B cell (primary cell): ENCODE results near the gene ABLIM1. TPM values are rescaled to one million over a fixed set of nuclear protein-coding genes. Genes with fewer than 3 reads are reported as not detected.

Source experiments
- ATAC-seq: fragments of 200-7000 bp; cut with Tn5 transposase; one replicate; pipeline ENCODE4 v1.10.0; 2021; ENCODE audit warnings: low read depth, mild to moderate bottlenecking, moderate number of reproducible peaks, moderate library complexity
- CTCF ChIA-PET: fragments of 350-600 bp; sonication (Branson Sonifier 250); formaldehyde crosslinking; loops from one replicate; lab custom pipeline; 2021; ENCODE audit warnings: antibody characterized with exemption, inconsistent platforms; lab: Charles Lee
- POLR2A ChIA-PET: fragments of 350-600 bp; sonication (Branson Sonifier 250); formaldehyde crosslinking; loops from one replicate; lab custom pipeline; 2021; ENCODE audit warnings: antibody characterized with exemption; lab: Charles Lee
- DNase-seq: peaks from one replicate; pipeline ENCODE4 v3.0.0; 2013
- H2AFZ ChIP-seq: 2 replicates; pipeline ENCODE4 v1.6.1; 2012; ENCODE audit warnings: mild to moderate bottlenecking, low read depth, low read length; ENCODE audit not compliant: insufficient read depth, poor library complexity, severe bottlenecking
- H3K27ac ChIP-seq, 2 donors: 1 replicate in 1 of 2; 2 replicates in 1 of 2; pipeline ENCODE4 v1.5.1; 2012 to 2013; ENCODE audit warnings: low read length in 2 of 2, mild to moderate bottlenecking in 2 of 2, moderate library complexity in 1 of 2
- H3K27me3 ChIP-seq, 4 experiments: fragments of 200-600 bp in 1 of 4; sonication (generic) in 1 of 4; replicated peaks in 1 of 4; 1 replicate in 2 of 4; 2 replicates in 2 of 4; pipeline versions ENCODE4 v1.6.1 to v1.7.0; 2013 to 2016; ENCODE audit warnings: low read length in 3 of 4, mild to moderate bottlenecking in 2 of 4, mixed read lengths in 1 of 4, moderate library complexity in 1 of 4; ENCODE audit not compliant: insufficient read depth in 4 of 4, control insufficient read depth in 3 of 4; ENCODE audit errors: control extremely low read depth in 1 of 4
- H3K36me3 ChIP-seq, 2 experiments: replicated peaks in 1 of 2; 1 replicate in 1 of 2; 2 replicates in 1 of 2; pipeline versions ENCODE4 v1.6.1 to v1.7.1; 2013; ENCODE audit warnings: low read length in 1 of 2; ENCODE audit not compliant: insufficient read depth in 2 of 2, control insufficient read depth in 1 of 2; ENCODE audit errors: control extremely low read depth in 1 of 2, extremely low read depth in 1 of 2
- H3K4me1 ChIP-seq, 2 donors: fragments of 200-600 bp in 1 of 2; sonication (generic) in 1 of 2; 1 replicate in 1 of 2; 2 replicates in 1 of 2; pipeline versions ENCODE4 v1.5.1 to v1.6.1; 2013 to 2017; ENCODE audit warnings: low read length in 2 of 2; ENCODE audit not compliant: control insufficient read depth in 2 of 2, insufficient read depth in 2 of 2
- H3K4me2 ChIP-seq: replicated peaks from 2 replicates; pipeline ENCODE3; 2012; ENCODE audit warnings: mild to moderate bottlenecking, low read depth, low read length; ENCODE audit not compliant: poor library complexity, severe bottlenecking
- H3K4me3 ChIP-seq, 5 experiments: fragments of 200-600 bp in 1 of 5; sonication (generic) in 1 of 5; 1 replicate in 3 of 5; 2 replicates in 2 of 5; pipeline versions ENCODE4 v1.5.1 to v1.7.0; 2011 to 2016; ENCODE audit warnings: low read length in 4 of 5, mild to moderate bottlenecking in 4 of 5, low read depth in 2 of 5, control low read depth in 1 of 5, moderate library complexity in 1 of 5; ENCODE audit not compliant: insufficient read depth in 1 of 5; ENCODE audit errors: control extremely low read depth in 1 of 5, extremely low read depth in 1 of 5
- H3K79me2 ChIP-seq: fragments of 200-600 bp; sonication (generic); one replicate; pipeline ENCODE4 v1.6.0; 2016; ENCODE audit warnings: low read length; ENCODE audit not compliant: control insufficient read depth, insufficient read depth
- H3K9ac ChIP-seq: fragments of 200-600 bp; sonication (generic); 2 replicates; pipeline ENCODE4 v1.6.1; 2017; ENCODE audit warnings: mild to moderate bottlenecking, low read length, moderate library complexity
- H3K9me3 ChIP-seq, 3 donors: one replicate each; pipeline versions ENCODE4 v1.6.1 to v1.7.1; 2013; ENCODE audit warnings: low read length in 2 of 3; ENCODE audit not compliant: control insufficient read depth in 2 of 3, insufficient read depth in 1 of 3; ENCODE audit errors: control extremely low read depth in 1 of 3
- H4K20me1 ChIP-seq: 2 replicates; pipeline ENCODE4 v1.6.0; 2012; ENCODE audit warnings: mild to moderate bottlenecking, low read length; ENCODE audit not compliant: insufficient read depth, control insufficient read depth, poor library complexity, severe bottlenecking
- H3K27ac Mint-ChIP-seq: one replicate; pipeline ENCODE4 v1.8.0; 2021; ENCODE audit warnings: mixed read lengths
- H3K27me3 Mint-ChIP-seq: one replicate; pipeline ENCODE4 v1.8.0; 2021; ENCODE audit warnings: mixed read lengths
- H3K4me1 Mint-ChIP-seq: one replicate; pipeline ENCODE4 v1.8.0; 2021; ENCODE audit warnings: mixed read lengths
- H3K4me3 Mint-ChIP-seq: one replicate; pipeline ENCODE4 v1.8.0; 2021; ENCODE audit warnings: mixed read lengths
- H3K9me3 Mint-ChIP-seq: one replicate; pipeline ENCODE4 v1.8.0; 2022; ENCODE audit warnings: mixed read lengths; ENCODE audit not compliant: insufficient read depth
- CTCF ChIP-seq: fragments of 200-600 bp; IDR thresholded peaks from one replicate; pipeline ENCODE4 v1.8.0; 2022; ENCODE audit warnings: antibody characterized with exemption, mild to moderate bottlenecking
- EZH2 ChIP-seq: IDR thresholded peaks from 2 replicates; pipeline ENCODE4 v1.6.1; 2012; ENCODE audit warnings: borderline replicate concordance, low read depth, mild to moderate bottlenecking, moderate library complexity, low read length; ENCODE audit not compliant: insufficient read depth, poor library complexity, severe bottlenecking
- WGBS: methylation state at CpG from one replicate; pipeline ENCODE4 v1.1.5; 2013; ENCODE audit warnings: missing lambda C conversion rate; ENCODE audit not compliant: insufficient coverage; 5-methylcytosine and 5-hydroxymethylcytosine counted together
- intact Hi-C: fragments of 100-400 bp; cut with micrococcal nuclease; formaldehyde crosslinking; loops from one replicate; pipeline ENCODE4 v1.10.0; 2022
- polyA plus RNA-seq: library from polyadenylated mRNA; depleted of rRNA; stranded (reverse); fragments of >200 nt; gene quantifications from 2 replicates; pipeline ENCODE4 v1.2.3, GENCODE V29; 2012
- total RNA-seq, 2 donors: library from RNA; stranded (reverse); fragments of 120-200 nt in 1 of 2; gene quantifications; 1 replicate in 1 of 2; 2 replicates in 1 of 2; pipeline versions ENCODE4 v1.2.3 to v1.2.4, GENCODE V29; 2013 to 2022

ABLIM1 gene
- total and polyA plus RNA-seq, 2 donors (not counting 1 experiment from before 2014, with no cell fraction given) = 55.6 to 148 TPM

DNA sequence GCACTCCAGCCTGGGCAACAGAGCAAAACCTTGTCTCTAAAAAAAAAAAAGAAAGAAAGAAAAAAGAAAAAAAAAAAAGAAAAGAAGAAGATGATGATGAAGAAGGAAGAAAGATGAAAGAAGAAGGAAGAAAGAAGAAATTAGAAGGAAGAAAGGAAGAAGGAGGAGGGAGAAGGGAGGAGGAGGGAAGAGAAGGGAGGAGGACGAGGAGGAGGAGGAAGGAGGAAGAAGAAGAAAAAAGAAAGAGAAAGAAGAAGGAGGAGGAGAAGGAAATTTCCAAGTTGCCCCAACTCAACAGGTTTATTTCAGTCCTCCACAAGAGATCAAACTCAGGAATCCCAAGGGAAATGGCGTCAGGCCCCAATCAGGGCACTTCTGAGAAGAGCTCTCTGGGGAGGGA, 115.7 kb downstream of the ABLIM1 start:
- no peak overlapping the region for H3K4me2 ChIP-seq
- H3K4me1 Mint-ChIP-seq = peaks cover 72% of the 10 kb centered on the region
- H3K27me3 Mint-ChIP-seq = no peaks in the 10 kb centered on the region
- no peak overlapping the region for H3K4me3 Mint-ChIP-seq
- peaks cover 11% of the 10 kb centered on the region for H3K79me2 ChIP-seq
- no peak overlapping the region for H2AFZ ChIP-seq
- intact Hi-C loops = no loop called here
- no peaks in the 10 kb centered on the region for H4K20me1 ChIP-seq
- no peaks in the 10 kb centered on the region for H3K9me3 ChIP-seq
- H3K9me3 Mint-ChIP-seq = no peaks in the 10 kb centered on the region
- H3K27ac Mint-ChIP-seq = no peak overlapping the region
- DNase-seq = no peak
- WGBS = 100% methylated on average over 1 of the region's 2 CpGs
- H3K27ac ChIP-seq = no peak overlapping the region
- H3K36me3 ChIP-seq = no peaks in the 10 kb centered on the region
- H3K9ac ChIP-seq = no peak overlapping the region
- no peaks in the 10 kb centered on the region for H3K27me3 ChIP-seq
- H3K4me3 ChIP-seq = no peak overlapping the region
- peaks cover 50 to 84% of the 10 kb centered on the region in 2 donors for H3K4me1 ChIP-seq
- POLR2A ChIA-PET = interaction anchor here (1.7 kb wide), 1 partner anchor 15 kb away, joined by 4 read pairs; no protein-coding TSS in a partner anchor
- TF ChIP-seq EZH2 = no peak
- TF ChIP-seq CTCF = no peak
- CTCF ChIA-PET = interaction anchor here (0.7 to 15.1 kb wide), 4 partner anchors 16 to 72 kb away, joined by 3 to 212 read pairs (median 110); no protein-coding TSS in a partner anchor
- no peak for ATAC-seq

DNA sequence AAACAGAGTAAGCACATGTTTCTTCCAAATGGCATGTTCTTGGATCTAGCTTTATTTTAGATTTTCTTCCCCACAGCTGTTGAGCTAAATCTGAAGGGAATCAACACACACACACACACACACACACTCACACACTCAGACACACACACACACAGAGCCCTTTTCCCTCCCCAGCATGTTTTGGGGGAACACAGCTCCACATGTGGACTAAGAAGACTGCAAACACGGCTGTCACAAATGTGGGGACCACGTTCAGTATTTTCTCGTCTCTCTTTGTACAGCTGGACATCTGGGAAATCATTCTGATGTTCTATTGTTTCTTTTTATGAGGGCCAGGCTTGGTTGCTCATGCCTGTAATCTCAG, 116.3 kb downstream of the ABLIM1 start:
- H3K36me3 ChIP-seq = no peaks in the 10 kb centered on the region
- no peaks in the 10 kb centered on the region for H4K20me1 ChIP-seq
- no peak for DNase-seq
- peaks cover 0 to under 1% (median 0%) of the 10 kb centered on the region in 3 donors for H3K9me3 ChIP-seq
- Mint-ChIP-seq H3K4me3 (no peak overlapping the region), H3K27me3 (no peaks in the 10 kb centered on the region), H3K9me3 (no peaks in the 10 kb centered on the region), H3K4me1 (peaks cover 69% of the 10 kb centered on the region), H3K27ac (no peak overlapping the region)
- POLR2A ChIA-PET = no interaction called here
- no peak overlapping the region for H3K9ac ChIP-seq
- 90% methylated on average over 3 of the region's 3 CpGs for WGBS
- CTCF ChIA-PET = interaction anchor here (0.7 to 15.1 kb wide), 4 partner anchors 12 to 71 kb away, joined by 3 to 212 read pairs (median 110); no protein-coding TSS in a partner anchor
- H2AFZ ChIP-seq = no peak overlapping the region
- H3K4me2 ChIP-seq = no peak overlapping the region
- peaks cover 11% of the 10 kb centered on the region for H3K79me2 ChIP-seq
- TF ChIP-seq EZH2 (no peak), CTCF (no peak)
- intact Hi-C loops = no loop called here
- no peaks in the 10 kb centered on the region for H3K27me3 ChIP-seq
- no peak for ATAC-seq
- H3K27ac ChIP-seq = no peak overlapping the region
- peaks cover 50 to 78% of the 10 kb centered on the region in 2 donors for H3K4me1 ChIP-seq
- no peak overlapping the region for H3K4me3 ChIP-seq
